ENCODE results near the gene WFIKKN1. TPM values are rescaled to one million over a fixed set of nuclear protein-coding genes. Genes with fewer than 3 reads are reported as not detected.

WFIKKN1 gene
- total and polyA plus RNA-seq, 2 of the 13 experiments (the other 11 are each of a cell fraction or from before 2014, with no cell fraction given), result 1.7 to 4.9 TPM

DNA sequence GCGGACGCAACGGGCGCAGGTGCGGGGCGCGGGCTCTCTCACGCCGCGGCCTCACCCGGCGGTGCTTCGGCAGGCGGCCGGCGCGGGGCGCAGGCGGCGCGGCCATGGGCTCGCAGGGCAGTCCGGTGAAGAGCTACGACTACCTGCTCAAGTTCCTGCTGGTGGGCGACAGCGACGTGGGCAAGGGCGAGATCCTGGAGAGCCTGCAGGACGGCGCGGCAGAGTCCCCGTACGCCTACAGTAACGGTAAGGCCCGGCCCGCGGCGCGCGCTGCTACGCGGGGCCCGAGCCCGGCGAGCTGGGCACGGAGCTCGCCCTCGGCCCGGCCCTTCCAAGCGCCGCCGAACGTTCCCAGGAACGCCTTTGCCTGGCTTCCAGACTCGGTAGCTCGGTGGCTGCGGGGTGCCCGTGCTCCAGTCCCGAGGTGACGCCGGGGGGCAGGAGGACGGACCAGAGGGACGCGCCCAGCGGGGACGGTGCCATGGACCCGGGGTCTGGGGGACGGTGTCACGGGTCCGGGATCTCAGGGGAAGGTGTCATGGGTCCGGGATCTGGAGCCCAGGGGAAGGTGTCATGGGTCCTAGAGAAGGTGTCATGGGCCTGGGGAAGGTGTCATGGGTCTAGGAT, 40.5 kb upstream of the WFIKKN1 start (continued):
- TF ChIP-seq ZHX2 (IDR thresholded peaks at IDR 0.05; ENCODE audit: low read depth) (no peak), ZHX2 (CRISPR knock-in tag; IDR thresholded peaks at IDR 0.05; ENCODE audit: borderline replicate concordance) (no peak), MXI1 (IDR thresholded peaks at IDR 0.05; ENCODE audit: borderline replicate concordance, low read depth, low read length) (peak; percentile 11; the same call in 1 of the 3 replicates)

GRCh38 chr16:590815-591200, 40.0 kb upstream of the WFIKKN1 start:
- Histone ChIP-seq H3K79me2 (ENCODE audit: insufficient read depth, low read length) (peaks cover 46% of the 10 kb centered on the region), H3K9me3 (ENCODE audit: low read length) (no peaks in the 10 kb centered on the region), H3K4me1 (ENCODE audit: insufficient read depth, low read length) (peaks cover 59% of the 10 kb centered on the region), H3K4me2 (ENCODE audit: low read depth, low read length) (peak overlapping the region; percentile 90), H3K4me3 (replicated peaks in 1 of 3; ENCODE audit: insufficient read depth in 1 of 3, low read depth in 2 of 3, low read length in 3 of 3) (peak overlapping the region; percentile 63 to 80 (median 80)), H3K27me3 (ENCODE audit: control insufficient read depth in 1 of 2, insufficient read depth in 2 of 2, low read length in 2 of 2) (no peaks in the 10 kb centered on the region), H3K36me3 (replicated peaks in 1 of 2; ENCODE audit: control insufficient read depth in 1 of 2, insufficient read depth in 2 of 2, low read length in 2 of 2) (0 out of 5 replicates have a peak, but pooled peaks cover 0 to 3% of the 10 kb centered on the region in 2 experiments), H3K27ac (ENCODE audit: extremely low read length, insufficient read depth, low read length) (no peak overlapping the region), H2AFZ (ENCODE audit: low read length) (no peak overlapping the region), H4K20me1 (ENCODE audit: insufficient read depth, low read length) (peaks cover 14% of the 10 kb centered on the region; the same call in 1 of the 2 replicates), H3K9ac (ENCODE audit: insufficient read depth, low read depth, low read length) (peak overlapping the region; percentile 82)
- no peak for ATAC-seq
- intact Hi-C loops (cut with micrococcal nuclease; ENCODE audit: unreplicated experiment) (no loop called here), in situ Hi-C loops (cut with HindIII; ENCODE audit: extremely low pct_ligation_motif_present, low pct_unique_long_range_greater_than_20kb) (no loop called here)
- no peak for FAIRE-seq
- ChIA-PET POLR2A (no interaction called here), CTCF (ENCODE audit: low intra/inter-chr PET ratio, low total read pairs) (no interaction called here)
- peak; percentile 84 for TF ChIP-seq CREB1 (IDR thresholded peaks at IDR 0.05)
- TF ChIP-seq CREB1 (CRISPR knock-in tag; IDR thresholded peaks at IDR 0.05), result no peak
- TF ChIP-seq ZBTB33 (CRISPR knock-in tag; IDR thresholded peaks at IDR 0.05), result no peak
- WGBS (ENCODE audit: low lambda C conversion rate), result 3% methylated on average over 10 of the region's 10 CpGs
- no TSS peak for BruUV-seq (replicated peaks)
- no peak for DNase-seq (ENCODE audit: low spot score)
